Thoracic aorta (tissue), 2 donors: Measurements from ENCODE around the gene HELZ. TPM values are rescaled to one million over a fixed set of nuclear protein-coding genes. Genes with fewer than 3 reads are reported as not detected.

Experiments
- ATAC-seq: fragments of 150-250 bp; one replicate; pipeline ENCODE4 v1.8.0; 2017; ENCODE audit warnings: low read depth; ENCODE audit not compliant: insufficient number of reproducible peaks, low FRiP score
- DNase-seq: peaks from one replicate; pipeline ENCODE4 v3.0.0-alpha.2; 2020; ENCODE audit warnings: low spot score
- H3K27ac ChIP-seq, 2 donors: fragments of 200-600 bp; sonication (generic); 1 replicate in 1 of 2; 2 replicates in 1 of 2; pipeline ENCODE4 v1.5.1; 2016; ENCODE audit warnings: mild to moderate bottlenecking in 2 of 2, moderate library complexity in 2 of 2
- H3K27me3 ChIP-seq: fragments of 200-600 bp; sonication (generic); replicated peaks from 2 replicates; pipeline ENCODE4 v1.6.0; 2016; ENCODE audit warnings: mild to moderate bottlenecking; ENCODE audit not compliant: insufficient read depth
- H3K36me3 ChIP-seq: fragments of 200-600 bp; sonication (generic); one replicate; pipeline ENCODE4 v1.5.1; 2016
- H3K4me1 ChIP-seq, 2 donors: fragments of 200-600 bp; sonication (generic); 1 replicate in 1 of 2; 2 replicates in 1 of 2; pipeline versions ENCODE4 v1.5.1 to v1.6.0; 2016; ENCODE audit warnings: low read depth in 2 of 2, mild to moderate bottlenecking in 1 of 2; ENCODE audit not compliant: control insufficient read depth in 1 of 2
- H3K4me3 ChIP-seq: fragments of 200-600 bp; sonication (generic); 2 replicates; pipeline ENCODE4 v1.5.1; 2016; ENCODE audit warnings: mild to moderate bottlenecking
- H3K9me3 ChIP-seq: fragments of 200-600 bp; sonication (generic); 2 replicates; pipeline ENCODE4 v1.5.1; 2016
- CTCF ChIP-seq: fragments of 200-600 bp; sonication (generic); IDR thresholded peaks from one replicate; pipeline ENCODE4 v1.5.1; 2019; ENCODE audit warnings: antibody characterized with exemption
- total RNA-seq, 2 donors: library from RNA; depleted of rRNA; stranded (reverse); fragments of >200 nt; gene quantifications; one replicate each; pipeline versions ENCODE4 v1.1.0 to v1.2.3, GENCODE V29; 2016

HELZ gene
- total RNA-seq, 2 donors from 2014 or later: 47.8 to 58.4 TPM

GRCh38 chr17:67133161-67133560 lies 111.8 kb downstream of the HELZ start:
- TF ChIP-seq CTCF: no peak
- ATAC-seq: no peak
- no peaks in the 10 kb centered on the region for H3K27me3 ChIP-seq

DNA sequence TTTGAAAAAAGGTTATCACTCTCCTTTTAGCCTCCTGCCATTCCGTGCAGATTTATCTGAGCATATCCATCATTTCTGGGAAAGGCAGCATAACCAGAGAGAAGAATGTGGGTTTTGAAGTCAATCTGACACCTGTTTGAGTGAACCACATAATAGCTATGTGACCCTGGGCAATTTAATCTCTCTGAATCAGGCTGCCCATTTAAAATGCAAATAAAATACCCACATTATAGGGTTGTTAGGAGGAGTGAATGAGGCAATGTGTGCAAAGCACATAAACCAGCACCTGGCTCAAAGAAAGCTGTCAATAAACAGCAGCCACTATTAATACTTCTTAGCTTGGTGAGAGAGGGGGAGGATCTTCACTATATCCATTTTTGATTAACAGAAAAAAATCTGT lies 112.6 kb downstream of the HELZ start:
- ATAC-seq: no peak
- peaks cover 5% of the 10 kb centered on the region for H3K36me3 ChIP-seq

More at GRCh38 chr17:67133161-67133560, 111.8 kb downstream of the HELZ start:
- H3K27ac ChIP-seq: no peak overlapping the region
- H3K9me3 ChIP-seq: no peaks in the 10 kb centered on the region
- H3K36me3 ChIP-seq: peaks cover 4% of the 10 kb centered on the region
- DNase-seq: no peak
- no peak overlapping the region for H3K4me3 ChIP-seq
- no peaks in the 10 kb centered on the region for H3K4me1 ChIP-seq

GRCh38 chr17:67130768-67131167 lies 114.2 kb downstream of the HELZ start:
- Histone ChIP-seq H3K9me3 (no peaks in the 10 kb centered on the region), H3K36me3 (peaks cover 5% of the 10 kb centered on the region), H3K4me1 (no peaks in the 10 kb centered on the region), H3K27ac (no peak overlapping the region), H3K27me3 (no peaks in the 10 kb centered on the region), H3K4me3 (no peak overlapping the region)
- ATAC-seq: no peak
- DNase-seq: no peak
- no peak for TF ChIP-seq CTCF

More for the DNA sequence above, 112.6 kb downstream of the HELZ start:
- Histone ChIP-seq H3K4me1 (no peaks in the 10 kb centered on the region), H3K27ac (no peak overlapping the region), H3K9me3 (no peaks in the 10 kb centered on the region), H3K4me3 (no peak overlapping the region), H3K27me3 (no peaks in the 10 kb centered on the region)
- no peak for TF ChIP-seq CTCF
- DNase-seq: no peak

DNA sequence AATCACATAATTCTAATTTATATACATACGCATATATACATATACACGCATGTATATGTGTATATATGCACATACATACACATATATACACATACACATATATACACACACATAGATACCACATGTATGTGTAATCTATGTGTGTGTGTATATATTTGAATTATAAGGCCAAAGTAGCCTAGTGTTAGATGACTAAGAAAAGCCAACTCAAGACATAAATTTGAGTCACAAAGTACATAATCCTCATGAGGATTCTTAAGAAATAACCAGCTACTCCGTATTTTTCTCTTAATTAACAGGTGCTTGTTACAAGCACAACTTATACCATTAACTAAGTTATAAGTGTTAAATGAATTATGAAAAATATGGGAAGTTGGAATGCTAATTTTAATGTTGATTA lies 115.7 kb downstream of the HELZ start:
- no peak for ATAC-seq
- no peak for DNase-seq
- Histone ChIP-seq H3K4me1 (no peaks in the 10 kb centered on the region), H3K27ac (no peak overlapping the region), H3K27me3 (no peaks in the 10 kb centered on the region), H3K36me3 (peaks cover 5% of the 10 kb centered on the region), H3K9me3 (no peaks in the 10 kb centered on the region), H3K4me3 (no peak overlapping the region)
- no peak for TF ChIP-seq CTCF

DNA sequence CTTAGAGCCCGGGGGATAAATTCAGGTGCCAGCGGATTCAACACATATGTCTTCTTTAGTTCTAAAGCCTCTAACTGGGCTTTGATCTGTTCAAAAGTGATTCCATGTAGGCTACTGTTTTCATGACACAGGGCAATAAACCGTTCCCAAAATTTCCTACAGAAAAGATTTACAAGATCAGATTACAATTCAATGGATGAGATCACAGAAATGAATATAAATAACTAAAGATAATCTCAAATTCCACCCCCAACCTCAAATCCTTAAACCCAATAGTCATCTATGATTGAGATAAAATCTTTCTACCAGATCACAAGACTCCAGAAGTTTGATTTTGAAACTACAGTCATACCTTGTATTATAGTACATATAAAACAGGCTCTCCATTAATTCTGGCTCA lies 116.3 kb downstream of the HELZ start:
- peaks cover 5% of the 10 kb centered on the region for H3K36me3 ChIP-seq
- H3K4me3 ChIP-seq: no peak overlapping the region
- DNase-seq: no peak
- no peaks in the 10 kb centered on the region for H3K4me1 ChIP-seq
- no peaks in the 10 kb centered on the region for H3K9me3 ChIP-seq
- no peak for ATAC-seq
- H3K27me3 ChIP-seq: no peaks in the 10 kb centered on the region
- H3K27ac ChIP-seq: no peak overlapping the region
- TF ChIP-seq CTCF: no peak
